ENCODE results near the gene ISG20L2. TPM values are rescaled to one million over a fixed set of nuclear protein-coding genes. Genes with fewer than 3 reads are reported as not detected.
A peak's percentile ranks its signal among the peaks of the same experiment; 100 is the strongest.

The ISG20L2 gene
- total RNA-seq, 2 donors from 2014 or later, result 19.4 to 34.4 TPM

DNA sequence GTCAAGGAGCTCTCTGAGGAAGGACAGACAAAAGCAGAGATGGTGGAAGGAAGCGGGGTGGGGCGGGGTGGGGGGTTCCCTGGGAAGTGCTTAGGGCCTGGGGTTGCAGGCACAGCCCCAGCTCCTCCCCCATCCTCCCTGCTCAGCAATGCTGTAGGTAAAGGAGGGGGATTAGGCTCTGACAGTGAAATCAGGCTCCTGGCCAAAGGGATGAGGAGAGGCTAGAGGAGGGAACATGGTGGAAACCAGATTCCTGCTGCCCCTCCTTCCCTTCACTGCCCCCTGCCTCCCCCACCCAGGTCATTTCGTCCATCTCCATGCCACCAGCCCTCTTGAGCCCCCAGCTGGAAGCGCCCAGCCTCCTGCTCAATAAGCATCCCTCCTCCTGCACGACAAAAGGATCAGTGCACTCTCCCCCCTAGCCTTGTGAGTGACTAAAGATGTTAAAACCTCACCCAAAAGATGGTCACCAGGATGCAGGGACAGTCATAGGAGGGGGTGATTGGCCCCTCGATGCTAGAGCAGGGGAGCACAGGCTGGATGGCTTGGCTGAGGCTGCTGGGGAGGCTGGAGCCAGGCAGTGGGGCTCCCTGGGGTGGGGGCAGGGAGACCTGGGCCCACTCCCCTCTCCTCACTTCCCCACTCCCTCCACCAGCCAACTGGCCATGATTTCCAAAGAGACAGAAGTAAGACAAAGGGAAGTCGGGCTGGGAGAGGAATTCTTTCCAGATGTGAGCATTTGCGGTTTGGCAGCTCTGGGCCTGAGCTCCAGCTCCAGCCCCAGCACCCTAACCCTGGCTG, 20.9 kb downstream of the ISG20L2 start:
- DNase-seq (ENCODE audit: low spot score), result no peak
- TF ChIP-seq, protein P1, sequence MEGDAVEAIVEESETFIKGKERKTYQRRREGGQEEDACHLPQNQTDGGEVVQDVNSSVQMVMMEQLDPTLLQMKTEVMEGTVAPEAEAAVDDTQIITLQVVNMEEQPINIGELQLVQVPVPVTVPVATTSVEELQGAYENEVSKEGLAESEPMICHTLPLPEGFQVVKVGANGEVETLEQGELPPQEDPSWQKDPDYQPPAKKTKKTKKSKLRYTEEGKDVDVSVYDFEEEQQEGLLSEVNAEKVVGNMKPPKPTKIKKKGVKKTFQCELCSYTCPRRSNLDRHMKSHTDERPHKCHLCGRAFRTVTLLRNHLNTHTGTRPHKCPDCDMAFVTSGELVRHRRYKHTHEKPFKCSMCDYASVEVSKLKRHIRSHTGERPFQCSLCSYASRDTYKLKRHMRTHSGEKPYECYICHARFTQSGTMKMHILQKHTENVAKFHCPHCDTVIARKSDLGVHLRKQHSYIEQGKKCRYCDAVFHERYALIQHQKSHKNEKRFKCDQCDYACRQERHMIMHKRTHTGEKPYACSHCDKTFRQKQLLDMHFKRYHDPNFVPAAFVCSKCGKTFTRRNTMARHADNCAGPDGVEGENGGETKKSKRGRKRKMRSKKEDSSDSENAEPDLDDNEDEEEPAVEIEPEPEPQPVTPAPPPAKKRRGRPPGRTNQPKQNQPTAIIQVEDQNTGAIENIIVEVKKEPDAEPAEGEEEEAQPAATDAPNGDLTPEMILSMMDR (IDR thresholded peaks at IDR 0.05), result no peak
- TF ChIP-seq POLR2A (IDR thresholded peaks at IDR 0.05) (no peak), POLR2AphosphoS5 (IDR thresholded peaks at IDR 0.05) (no peak)
- no peaks in the 10 kb centered on the region for H3K9me3 ChIP-seq
- 63% methylated on average over 8 of the region's 8 CpGs for WGBS
- H3K4me3 ChIP-seq, result no peak overlapping the region
- no peaks in the 10 kb centered on the region for H3K27me3 ChIP-seq (replicated peaks; ENCODE audit: insufficient read depth)
- intact Hi-C loops (cut with DNase I), result no loop called here
- peak overlapping the region in 1 of 2 donors; percentile 4 for H3K27ac ChIP-seq
- peaks cover 12% of the 10 kb centered on the region for H3K4me1 ChIP-seq (replicated peaks)
- H3K36me3 ChIP-seq, result no peaks in the 10 kb centered on the region

- WGBS, result 5% methylated on average over 29 of the region's 29 CpGs
- Histone ChIP-seq H3K27me3 (replicated peaks; ENCODE audit: insufficient read depth) (no peaks in the 10 kb centered on the region), H3K4me3 (peak overlapping the region; percentile 31 to 33), H3K36me3 (no peaks in the 10 kb centered on the region), H3K9me3 (no peaks in the 10 kb centered on the region), H3K27ac (peak overlapping the region; percentile 31 to 64), H3K4me1 (replicated peaks) (peaks cover 12% of the 10 kb centered on the region)
- TF ChIP-seq, protein P1 (IDR thresholded peaks at IDR 0.05), result no peak
- intact Hi-C loops (cut with DNase I), result no loop called here
- no peak for DNase-seq (ENCODE audit: low spot score)
Measured at GRCh38 chr1:156706657-156707416, 21.7 kb downstream of the ISG20L2 start.

DNA sequence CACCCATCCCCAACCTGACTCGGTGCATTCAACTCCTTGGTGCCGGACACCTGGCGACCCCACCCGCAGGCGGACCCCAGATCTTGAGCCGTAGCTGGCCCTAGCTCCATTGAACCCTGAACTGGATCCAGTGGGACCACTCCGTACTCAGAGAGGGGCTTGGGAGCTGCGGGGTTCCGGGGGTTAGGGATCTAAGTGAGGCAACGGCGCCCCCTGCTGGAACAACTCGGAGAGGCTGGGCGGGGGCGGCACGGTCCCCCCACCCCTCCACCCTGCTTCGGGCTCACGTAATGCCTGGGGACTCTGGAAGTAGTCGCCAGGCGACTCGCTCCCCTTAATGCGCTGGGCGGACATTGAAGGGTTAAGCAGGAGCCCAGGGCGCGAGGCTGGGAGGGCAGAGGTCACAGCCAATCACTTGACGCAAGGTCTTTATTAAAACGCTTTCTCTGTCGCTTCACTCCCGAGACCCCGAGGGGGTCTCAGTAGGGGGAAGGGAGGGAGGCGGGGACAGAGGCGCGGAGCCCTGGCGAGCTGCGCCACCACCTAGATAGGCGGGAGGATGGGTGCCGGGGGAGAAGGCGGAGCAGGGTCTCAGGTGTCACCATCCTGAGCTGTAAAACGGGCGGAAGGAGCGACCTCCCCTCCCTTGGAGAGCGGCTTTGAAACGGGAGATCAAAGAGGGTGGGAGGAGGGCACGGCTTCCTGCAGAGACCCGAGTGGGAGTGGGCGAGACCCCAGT, 22.5 kb downstream of the ISG20L2 start:
- no peaks in the 10 kb centered on the region for H3K9me3 ChIP-seq
- TF ChIP-seq POLR2A (IDR thresholded peaks at IDR 0.05) (peak; percentile 21), POLR2AphosphoS5 (IDR thresholded peaks at IDR 0.05) (no peak)
- TF ChIP-seq, protein P1 (IDR thresholded peaks at IDR 0.05), result peak; percentile 61 to 90 (median 74)
- H3K4me3 ChIP-seq, result peak overlapping the region; percentile 31 to 33
- H3K27ac ChIP-seq, result peak overlapping the region; percentile 31 to 64
- H3K27me3 ChIP-seq (replicated peaks; ENCODE audit: insufficient read depth), result no peaks in the 10 kb centered on the region
- DNase-seq (ENCODE audit: low spot score), result peak; percentile 57
- intact Hi-C loops (cut with DNase I), result no loop called here
- H3K36me3 ChIP-seq, result no peaks in the 10 kb centered on the region
- WGBS, result under 1% methylated on average over 39 of the region's 45 CpGs
- H3K4me1 ChIP-seq (replicated peaks), result peaks cover 12% of the 10 kb centered on the region

- H3K9me3 ChIP-seq, result no peaks in the 10 kb centered on the region
- no peak for DNase-seq (ENCODE audit: low spot score)
- TF ChIP-seq, protein P1 (IDR thresholded peaks at IDR 0.05), result no peak
- TF ChIP-seq POLR2A (IDR thresholded peaks at IDR 0.05), result peak; percentile 62
- intact Hi-C loops (cut with DNase I), result no loop called here
- peak within 1 kb of the TSS; percentile 31 to 64 for H3K27ac ChIP-seq
- H3K27me3 ChIP-seq (replicated peaks; ENCODE audit: insufficient read depth), result no peaks in the 10 kb centered on the region
- no peaks in the 10 kb centered on the region for H3K36me3 ChIP-seq
- H3K4me1 ChIP-seq (replicated peaks), result peaks cover 12% of the 10 kb centered on the region
- H3K4me3 ChIP-seq, result peak within 1 kb of the TSS; percentile 31 to 33
- 1% methylated on average over 33 of the region's 42 CpGs for WGBS
Measured at GRCh38 chr1:156705321-156705917, 23.1 kb downstream of the ISG20L2 start, which contains the start of gene CRABP2. Gene CRABP2 (minus strand): TSS chr1:156705583. CDS start chr1:156705446, 137 bp downstream.

Data from prostate gland (tissue), 2 donors.